Panc1 (cell line): Measurements from ENCODE around the gene DAPK1.

ENCODE experiments used
- CTCF ChIP-seq: fragments of 450-650 bp; IDR thresholded peaks from 2 replicates; pipeline ENCODE4 v1.5.1; 2017; ENCODE audit warnings: mild to moderate bottlenecking
- POLR2AphosphoS5 ChIP-seq: IDR thresholded peaks from 2 replicates; pipeline ENCODE4 v1.6.1; 2012; ENCODE audit warnings: mild to moderate bottlenecking, low read depth, low read length, moderate library complexity
- SIN3A ChIP-seq: IDR thresholded peaks from 2 replicates; pipeline ENCODE4 v1.6.1; 2012; ENCODE audit warnings: low read depth, mild to moderate bottlenecking, low read length, moderate library complexity, borderline replicate concordance; ENCODE audit not compliant: insufficient read depth

GRCh38 chr9:87716141-87716540 lies 218.5 kb downstream of the DAPK1 start:
- TF ChIP-seq CTCF (no peak), POLR2AphosphoS5 (no peak), SIN3A (no peak)
